ENCODE data around the gene ZNF837. TPM values are rescaled to one million over a fixed set of nuclear protein-coding genes. Genes with fewer than 3 reads are reported as not detected.

Gene ZNF837
- total and polyA plus RNA-seq, 2 of the 13 experiments (the other 11 are each of a cell fraction or from before 2014, with no cell fraction given): 0.29 to 1.3 TPM

- Histone ChIP-seq H3K9me3 (ENCODE audit: low read length) (no peaks in the 10 kb centered on the region), H3K79me2 (ENCODE audit: insufficient read depth, low read length) (no peaks in the 10 kb centered on the region), H3K36me3 (replicated peaks in 1 of 2; ENCODE audit: control insufficient read depth in 1 of 2, insufficient read depth in 2 of 2, low read length in 2 of 2) (peaks cover 0 to 12% of the 10 kb centered on the region in 2 experiments), H3K4me1 (ENCODE audit: insufficient read depth, low read length) (no peaks in the 10 kb centered on the region), H4K20me1 (ENCODE audit: insufficient read depth, low read length) (no peaks in the 10 kb centered on the region), H3K27me3 (ENCODE audit: control insufficient read depth in 1 of 2, insufficient read depth in 2 of 2, low read length in 2 of 2) (no peaks in the 10 kb centered on the region), H3K27ac (ENCODE audit: extremely low read length, insufficient read depth, low read length) (no peak overlapping the region), H2AFZ (ENCODE audit: low read length) (no peak overlapping the region), H3K4me3 (replicated peaks in 1 of 3; ENCODE audit: insufficient read depth in 1 of 3, low read depth in 2 of 3, low read length in 3 of 3) (no peak overlapping the region), H3K9ac (ENCODE audit: insufficient read depth, low read depth, low read length) (no peak overlapping the region), H3K4me2 (ENCODE audit: low read depth, low read length) (no peak overlapping the region)
- POLR2A ChIA-PET: no interaction called here
- 100% methylated on average over 1 of the region's 4 CpGs for WGBS (ENCODE audit: low lambda C conversion rate)
- intact Hi-C loops (cut with micrococcal nuclease; ENCODE audit: unreplicated experiment): no loop called here
- BruUV-seq (replicated peaks): no TSS peak
- DNase-seq (ENCODE audit: low spot score): no peak
- FAIRE-seq: no peak
- TF ChIP-seq PHB2 (IDR thresholded peaks at IDR 0.05; ENCODE audit: partially characterized antibody): no peak
- in situ Hi-C loops (cut with HindIII; ENCODE audit: extremely low pct_ligation_motif_present, low pct_unique_long_range_greater_than_20kb): no loop called here
- CTCF ChIA-PET (ENCODE audit: low intra/inter-chr PET ratio, low total read pairs): no interaction called here
- ATAC-seq: no peak
These were observed 62.5 kb downstream of the ZNF837 start for GRCh38 chr19:58318297-58318696.

Small RNA genes lying within 50 kb of the gene (microRNA-seq; reads per million reads assigned to microRNA genes)
- gene MIR4754 (0.68 reads per million), gene MIR6806 (not detected)

Small RNA genes lying within 50 kb of the gene (small RNA-seq; reads per million reads assigned to genes)
- gene MIR4754 (ENCODE audit: insufficient read depth in 2 of 3, insufficient read length in 3 of 3, low read depth in 2 of 3, low replicate concordance in 1 of 3): 0 reads per million in 3 experiments
- 0 reads per million in 3 experiments for gene MIR6806 (ENCODE audit: insufficient read depth in 2 of 3, insufficient read length in 3 of 3, low read depth in 2 of 3, low replicate concordance in 1 of 3)
- gene RNA5SP473 (ENCODE audit: insufficient read depth in 2 of 3, insufficient read length in 3 of 3, low read depth in 2 of 3, low replicate concordance in 1 of 3): 0 to 0.33 (median 0) reads per million in 3 experiments

Other genes with a start within 250 kb of the ZNF837 start
- 9.6 and 11.4 TPM in 2 replicates for gene ZNF329, start 230.2 kb downstream of the ZNF837 start, total RNA-seq (2016; rRNA removed; fragmentation: Illumina TruSeq; extraction: Trizol)
- gene ZNF329, start 230.2 kb downstream of the ZNF837 start, polyA plus RNA-seq (2011; rRNA removed): 3.8 and 4.6 TPM in 2 replicates
- 17.0 and 23.0 TPM in 2 replicates for gene ZNF274, start 198.0 kb downstream of the ZNF837 start, total RNA-seq (2016; rRNA removed; fragmentation: Illumina TruSeq; extraction: Trizol)
- 16.1 and 21.0 TPM in 2 replicates for gene ZNF274, start 198.0 kb downstream of the ZNF837 start, polyA plus RNA-seq (2011; rRNA removed)
- gene ZNF544, start 152.1 kb downstream of the ZNF837 start, total RNA-seq (2016; rRNA removed; fragmentation: Illumina TruSeq; extraction: Trizol): 15.6 and 17.0 TPM in 2 replicates
- gene ZNF544, start 152.1 kb downstream of the ZNF837 start, polyA plus RNA-seq (2011; rRNA removed): 13.1 and 14.7 TPM in 2 replicates
- gene ZNF8, start 102.1 kb downstream of the ZNF837 start, total RNA-seq (2016; rRNA removed; fragmentation: Illumina TruSeq; extraction: Trizol): 3.3 and 3.7 TPM in 2 replicates
- gene ZNF8, start 102.1 kb downstream of the ZNF837 start, polyA plus RNA-seq (2011; rRNA removed): 3.0 and 3.1 TPM in 2 replicates
- gene ERVK3-1, start 75.7 kb downstream of the ZNF837 start, total RNA-seq (2016; rRNA removed; fragmentation: Illumina TruSeq; extraction: Trizol): 38.7 and 39.5 TPM in 2 replicates
- 28.5 and 31.5 TPM in 2 replicates for gene ERVK3-1, start 75.7 kb downstream of the ZNF837 start, polyA plus RNA-seq (2011; rRNA removed)
- 2.5 and 3.1 TPM in 2 replicates for gene ZSCAN22, start 54.0 kb downstream of the ZNF837 start, total RNA-seq (2016; rRNA removed; fragmentation: Illumina TruSeq; extraction: Trizol)
- 3.5 and 3.6 TPM in 2 replicates for gene ZSCAN22, start 54.0 kb downstream of the ZNF837 start, polyA plus RNA-seq (2011; rRNA removed)
- gene A1BG, start 27.5 kb downstream of the ZNF837 start, total RNA-seq (2016; rRNA removed; fragmentation: Illumina TruSeq; extraction: Trizol): 15.1 and 41.4 TPM in 2 replicates
- gene A1BG, start 27.5 kb downstream of the ZNF837 start, polyA plus RNA-seq (2011; rRNA removed): 14.7 and 49.8 TPM in 2 replicates
- gene ZNF497, start 18.3 kb downstream of the ZNF837 start, total RNA-seq (2016; rRNA removed; fragmentation: Illumina TruSeq; extraction: Trizol): 1.1 and 1.9 TPM in 2 replicates
- gene ZNF497, start 18.3 kb downstream of the ZNF837 start, polyA plus RNA-seq (2011; rRNA removed): 1.5 and 1.8 TPM in 2 replicates
- 1,544 and 1,715 TPM in 2 replicates for gene RPS5, start 6.2 kb upstream of the ZNF837 start, total RNA-seq (2016; rRNA removed; fragmentation: Illumina TruSeq; extraction: Trizol)
- 4,145 and 4,408 TPM in 2 replicates for gene RPS5, start 6.2 kb upstream of the ZNF837 start, polyA plus RNA-seq (2011; rRNA removed)
- gene RNF225, start 14.6 kb upstream of the ZNF837 start, total RNA-seq (2016; rRNA removed; fragmentation: Illumina TruSeq; extraction: Trizol): not detected in 2 replicates
- not detected in 2 replicates for gene RNF225, start 14.6 kb upstream of the ZNF837 start, polyA plus RNA-seq (2011; rRNA removed)
- 6.8 and 7.0 TPM in 2 replicates for gene ZNF584, start 27.6 kb upstream of the ZNF837 start, total RNA-seq (2016; rRNA removed; fragmentation: Illumina TruSeq; extraction: Trizol)
- 2.4 and 3.3 TPM in 2 replicates for gene ZNF584, start 27.6 kb upstream of the ZNF837 start, polyA plus RNA-seq (2011; rRNA removed)
- not detected in 2 replicates for gene ZNF132, start 59.1 kb upstream of the ZNF837 start, total RNA-seq (2016; rRNA removed; fragmentation: Illumina TruSeq; extraction: Trizol)
- gene ZNF132, start 59.1 kb upstream of the ZNF837 start, polyA plus RNA-seq (2011; rRNA removed): not detected in 2 replicates
- 2.5 and 3.0 TPM in 2 replicates for gene ZNF324B, start 70.6 kb upstream of the ZNF837 start, total RNA-seq (2016; rRNA removed; fragmentation: Illumina TruSeq; extraction: Trizol)
- gene ZNF324B, start 70.6 kb upstream of the ZNF837 start, polyA plus RNA-seq (2011; rRNA removed): 0.53 and 0.98 TPM in 2 replicates
- 4.0 and 4.7 TPM in 2 replicates for gene ZNF324, start 86.0 kb upstream of the ZNF837 start, total RNA-seq (2016; rRNA removed; fragmentation: Illumina TruSeq; extraction: Trizol)
- gene ZNF324, start 86.0 kb upstream of the ZNF837 start, polyA plus RNA-seq (2011; rRNA removed): 1.1 and 1.6 TPM in 2 replicates
- gene ZNF446, start 95.3 kb upstream of the ZNF837 start, total RNA-seq (2016; rRNA removed; fragmentation: Illumina TruSeq; extraction: Trizol): 2.5 and 3.6 TPM in 2 replicates
- 3.0 and 3.8 TPM in 2 replicates for gene ZNF446, start 95.3 kb upstream of the ZNF837 start, polyA plus RNA-seq (2011; rRNA removed)
- 40.2 and 41.2 TPM in 2 replicates for gene SLC27A5, start 131.0 kb upstream of the ZNF837 start, total RNA-seq (2016; rRNA removed; fragmentation: Illumina TruSeq; extraction: Trizol)
- gene SLC27A5, start 131.0 kb upstream of the ZNF837 start, polyA plus RNA-seq (2011; rRNA removed): 30.3 and 36.5 TPM in 2 replicates
- 2.0 and 3.7 TPM in 2 replicates for gene ZBTB45, start 138.8 kb upstream of the ZNF837 start, total RNA-seq (2016; rRNA removed; fragmentation: Illumina TruSeq; extraction: Trizol)
- gene ZBTB45, start 138.8 kb upstream of the ZNF837 start, polyA plus RNA-seq (2011; rRNA removed): 3.0 and 3.2 TPM in 2 replicates
- gene TRIM28, start 163.0 kb upstream of the ZNF837 start, total RNA-seq (2016; rRNA removed; fragmentation: Illumina TruSeq; extraction: Trizol): 302 and 361 TPM in 2 replicates
- gene TRIM28, start 163.0 kb upstream of the ZNF837 start, polyA plus RNA-seq (2011; rRNA removed): 439 and 461 TPM in 2 replicates
- gene CHMP2A, start 174.1 kb upstream of the ZNF837 start, total RNA-seq (2016; rRNA removed; fragmentation: Illumina TruSeq; extraction: Trizol): 55.0 and 70.9 TPM in 2 replicates
- 49.7 and 51.4 TPM in 2 replicates for gene CHMP2A, start 174.1 kb upstream of the ZNF837 start, polyA plus RNA-seq (2011; rRNA removed)
- gene UBE2M, start 177.6 kb upstream of the ZNF837 start, total RNA-seq (2016; rRNA removed; fragmentation: Illumina TruSeq; extraction: Trizol): 29.5 and 36.2 TPM in 2 replicates
- 50.3 and 55.5 TPM in 2 replicates for gene UBE2M, start 177.6 kb upstream of the ZNF837 start, polyA plus RNA-seq (2011; rRNA removed)
- 1.3 and 3.1 TPM in 2 replicates for gene MZF1, start 192.3 kb upstream of the ZNF837 start, total RNA-seq (2016; rRNA removed; fragmentation: Illumina TruSeq; extraction: Trizol)
- 8.1 and 10.0 TPM in 2 replicates for gene MZF1, start 192.3 kb upstream of the ZNF837 start, polyA plus RNA-seq (2011; rRNA removed)